ENCODE data around the gene RTP4.

RTP4 gene, protein sequence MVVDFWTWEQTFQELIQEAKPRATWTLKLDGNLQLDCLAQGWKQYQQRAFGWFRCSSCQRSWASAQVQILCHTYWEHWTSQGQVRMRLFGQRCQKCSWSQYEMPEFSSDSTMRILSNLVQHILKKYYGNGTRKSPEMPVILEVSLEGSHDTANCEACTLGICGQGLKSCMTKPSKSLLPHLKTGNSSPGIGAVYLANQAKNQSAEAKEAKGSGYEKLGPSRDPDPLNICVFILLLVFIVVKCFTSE

DNA sequence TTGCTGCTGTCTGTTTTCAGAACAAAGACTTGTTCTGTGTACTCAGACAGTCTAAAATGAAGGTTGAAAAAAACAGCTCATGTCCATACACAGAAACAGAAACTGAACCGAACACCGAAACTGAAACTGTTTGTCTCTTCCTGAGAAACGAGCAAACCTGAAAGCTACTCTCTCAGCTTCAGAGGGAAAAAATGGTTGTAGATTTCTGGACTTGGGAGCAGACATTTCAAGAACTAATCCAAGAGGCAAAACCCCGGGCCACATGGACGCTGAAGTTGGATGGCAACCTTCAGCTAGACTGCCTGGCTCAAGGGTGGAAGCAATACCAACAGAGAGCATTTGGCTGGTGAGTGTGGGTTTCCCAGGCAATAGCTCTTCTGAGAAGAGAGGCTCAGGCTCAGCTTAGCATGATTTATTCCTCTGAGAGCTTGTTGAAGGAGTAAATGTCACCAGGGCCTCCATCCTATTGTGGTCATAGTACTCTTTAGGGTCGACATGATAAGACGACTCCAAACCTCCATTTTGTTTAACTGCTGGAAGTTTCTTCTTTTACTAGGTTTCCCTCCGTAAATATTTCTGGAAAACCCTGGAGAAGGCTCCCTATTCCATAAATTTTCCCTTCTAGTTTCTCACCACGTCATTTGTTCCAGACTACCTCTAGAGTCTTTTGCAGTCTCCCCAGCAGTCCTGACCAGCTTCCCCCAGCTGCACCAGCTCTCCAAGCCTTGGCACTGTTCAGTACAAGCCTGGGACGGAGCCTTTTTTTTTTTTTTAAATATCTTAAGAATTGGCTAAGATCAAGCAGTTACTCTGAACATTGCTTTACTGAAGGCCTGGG is at the start of gene RTP4:
RTP4 (plus strand) TSS at position 135 of the 838 bp plus-strand sequence; CDS start at position 192, 57 bp downstream.
- Histone ChIP-seq H3K36me3 (ENCODE audit: insufficient read depth, low read length) (no peaks in the 10 kb centered on the region), H3K4me3 (no peak within 1 kb of the TSS), H3K9ac (ENCODE audit: insufficient read length) (no peak within 1 kb of the TSS), H3K27ac (no peak within 1 kb of the TSS), H3K9me3 (ENCODE audit: low read depth, low read length) (no peaks in the 10 kb centered on the region)
- TF ChIP-seq FOXP2 (optimal IDR thresholded peaks at IDR 0.05; ENCODE audit: control extremely low read depth, extremely low read length, insufficient read depth) = no peak
- TF ChIP-seq POLR2AphosphoS5 (IDR thresholded peaks at IDR 0.05; ENCODE audit: borderline replicate concordance, low read depth, low read length) = no peak
- TF ChIP-seq EZH2 (IDR thresholded peaks at IDR 0.05) = no peak
- no peak for DNase-seq (ENCODE audit: low read depth, low spot score)

GRCh38 chr3:187318819-187319616 is 49.2 kb upstream of the RTP4 start:
- no peak for TF ChIP-seq EZH2 (IDR thresholded peaks at IDR 0.05)
- no peak for TF ChIP-seq FOXP2 (optimal IDR thresholded peaks at IDR 0.05; ENCODE audit: control extremely low read depth, extremely low read length, insufficient read depth)
- TF ChIP-seq POLR2AphosphoS5 (IDR thresholded peaks at IDR 0.05; ENCODE audit: borderline replicate concordance, low read depth, low read length) = no peak
- no peaks in the 10 kb centered on the region for H3K36me3 ChIP-seq (ENCODE audit: insufficient read depth, low read length)
- H3K4me3 ChIP-seq = peak overlapping the region; percentile 74
- no peaks in the 10 kb centered on the region for H3K9me3 ChIP-seq (ENCODE audit: low read depth, low read length)
- H3K9ac ChIP-seq (ENCODE audit: insufficient read length) = peak overlapping the region; percentile 42
- H3K27ac ChIP-seq = no peak overlapping the region
- peak; percentile 66 for DNase-seq (ENCODE audit: low read depth, low spot score)

GRCh38 chr3:187319699-187320302 is 48.4 kb upstream of the RTP4 start:
- peak overlapping the region; percentile 74 for H3K4me3 ChIP-seq
- no peak overlapping the region for H3K9ac ChIP-seq (ENCODE audit: insufficient read length)
- DNase-seq (ENCODE audit: low read depth, low spot score) = peak; percentile 71
- H3K9me3 ChIP-seq (ENCODE audit: low read depth, low read length) = no peaks in the 10 kb centered on the region
- TF ChIP-seq EZH2 (IDR thresholded peaks at IDR 0.05) (no peak), FOXP2 (optimal IDR thresholded peaks at IDR 0.05; ENCODE audit: control extremely low read depth, extremely low read length, insufficient read depth) (no peak), POLR2AphosphoS5 (IDR thresholded peaks at IDR 0.05; ENCODE audit: borderline replicate concordance, low read depth, low read length) (no peak)
- no peaks in the 10 kb centered on the region for H3K36me3 ChIP-seq (ENCODE audit: insufficient read depth, low read length)
- no peak overlapping the region for H3K27ac ChIP-seq

GRCh38 chr3:187321766-187322165 is 46.4 kb upstream of the RTP4 start:
- Histone ChIP-seq H3K4me3 (no peak overlapping the region), H3K36me3 (ENCODE audit: insufficient read depth, low read length) (no peaks in the 10 kb centered on the region), H3K9me3 (ENCODE audit: low read depth, low read length) (no peaks in the 10 kb centered on the region), H3K9ac (ENCODE audit: insufficient read length) (no peak overlapping the region), H3K27ac (no peak overlapping the region)
- DNase-seq (ENCODE audit: low read depth, low spot score) = no peak
- no peak for TF ChIP-seq POLR2AphosphoS5 (IDR thresholded peaks at IDR 0.05; ENCODE audit: borderline replicate concordance, low read depth, low read length)
- no peak for TF ChIP-seq FOXP2 (optimal IDR thresholded peaks at IDR 0.05; ENCODE audit: control extremely low read depth, extremely low read length, insufficient read depth)
- TF ChIP-seq EZH2 (IDR thresholded peaks at IDR 0.05) = no peak

DNA sequence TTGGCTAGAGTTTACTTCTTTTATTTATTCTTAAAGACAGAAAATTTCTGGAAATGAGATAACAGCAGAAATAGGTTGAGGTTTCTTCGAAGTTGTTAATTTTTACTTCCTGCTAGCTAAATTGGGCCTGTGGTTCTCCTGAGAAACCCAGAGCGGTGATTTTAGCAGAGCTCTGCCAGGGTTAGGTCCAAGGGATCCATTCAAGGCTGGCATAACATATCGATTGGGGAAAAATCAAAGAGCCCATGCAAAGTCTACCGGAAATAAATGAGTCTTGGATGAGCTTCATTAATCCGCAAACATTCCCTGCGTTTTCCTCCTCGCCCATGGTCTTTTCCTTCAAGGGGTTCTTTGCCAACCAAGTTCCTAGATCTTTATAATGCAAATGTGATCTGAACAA is 45.9 kb upstream of the RTP4 start:
- no peak overlapping the region for H3K27ac ChIP-seq
- H3K4me3 ChIP-seq = no peak overlapping the region
- no peaks in the 10 kb centered on the region for H3K36me3 ChIP-seq (ENCODE audit: insufficient read depth, low read length)
- H3K9me3 ChIP-seq (ENCODE audit: low read depth, low read length) = no peaks in the 10 kb centered on the region
- no peak overlapping the region for H3K9ac ChIP-seq (ENCODE audit: insufficient read length)
- TF ChIP-seq FOXP2 (optimal IDR thresholded peaks at IDR 0.05; ENCODE audit: control extremely low read depth, extremely low read length, insufficient read depth) (no peak), EZH2 (IDR thresholded peaks at IDR 0.05) (no peak), POLR2AphosphoS5 (IDR thresholded peaks at IDR 0.05; ENCODE audit: borderline replicate concordance, low read depth, low read length) (no peak)
- DNase-seq (ENCODE audit: low read depth, low spot score) = no peak

- DNase-seq (ENCODE audit: low read depth, low spot score) = no peak
- no peak overlapping the region for H3K27ac ChIP-seq
- no peaks in the 10 kb centered on the region for H3K9me3 ChIP-seq (ENCODE audit: low read depth, low read length)
- TF ChIP-seq EZH2 (IDR thresholded peaks at IDR 0.05) (no peak), FOXP2 (optimal IDR thresholded peaks at IDR 0.05; ENCODE audit: control extremely low read depth, extremely low read length, insufficient read depth) (no peak), POLR2AphosphoS5 (IDR thresholded peaks at IDR 0.05; ENCODE audit: borderline replicate concordance, low read depth, low read length) (no peak)
- H3K9ac ChIP-seq (ENCODE audit: insufficient read length) = no peak overlapping the region
- H3K36me3 ChIP-seq (ENCODE audit: insufficient read depth, low read length) = no peaks in the 10 kb centered on the region
- no peak overlapping the region for H3K4me3 ChIP-seq
These were observed 45.1 kb upstream of the RTP4 start for GRCh38 chr3:187323091-187323490.

- Histone ChIP-seq H3K4me3 (no peak overlapping the region), H3K36me3 (ENCODE audit: insufficient read depth, low read length) (no peaks in the 10 kb centered on the region), H3K27ac (no peak overlapping the region), H3K9me3 (ENCODE audit: low read depth, low read length) (no peaks in the 10 kb centered on the region), H3K9ac (ENCODE audit: insufficient read length) (no peak overlapping the region)
- no peak for DNase-seq (ENCODE audit: low read depth, low spot score)
- TF ChIP-seq FOXP2 (optimal IDR thresholded peaks at IDR 0.05; ENCODE audit: control extremely low read depth, extremely low read length, insufficient read depth) (no peak), POLR2AphosphoS5 (IDR thresholded peaks at IDR 0.05; ENCODE audit: borderline replicate concordance, low read depth, low read length) (no peak), EZH2 (IDR thresholded peaks at IDR 0.05) (no peak)
These were observed 42.6 kb upstream of the RTP4 start for GRCh38 chr3:187325632-187326031.
